AG04450 (cell line): ENCODE data around the gene BCL2L12. TPM values are rescaled to one million over a fixed set of nuclear protein-coding genes. Genes with fewer than 3 reads are reported as not detected.

ENCODE experiments used
- CTCF ChIA-PET: fragments of 300-600, 350-600 bp; formaldehyde crosslinking; extraction: SDS; loops from one replicate; lab custom pipeline; 2022; ENCODE audit warnings: antibody characterized with exemption, inconsistent platforms; lab: Charles Lee
- POLR2A ChIA-PET: fragments of 350-600 bp; formaldehyde crosslinking; extraction: SDS; loops from one replicate; lab custom pipeline; 2021; ENCODE audit warnings: antibody characterized with exemption, inconsistent platforms; lab: Yijun Ruan, JAX
- DNase-seq: peaks from one replicate; pipeline ENCODE4 v3.0.0-alpha.2; 2011; ENCODE audit warnings: low read depth, low spot score
- H3K27ac ChIP-seq: one replicate; pipeline ENCODE4 v1.5.1; 2012; ENCODE audit warnings: low read depth, low read length, control low read depth
- H3K27me3 ChIP-seq: one replicate; pipeline ENCODE4 v1.6.0; 2012; ENCODE audit warnings: low read length; ENCODE audit not compliant: control insufficient read depth, insufficient read depth
- H3K4me3 ChIP-seq: 2 replicates; pipeline ENCODE4 v1.5.1; 2011; ENCODE audit warnings: mild to moderate bottlenecking, low read depth, low read length, control low read depth
- H3K9me3 ChIP-seq: 2 replicates; pipeline ENCODE4 v1.5.1; 2012; ENCODE audit warnings: low read length; ENCODE audit not compliant: control insufficient read depth, insufficient read depth
- polyA plus RNA-seq: library from polyadenylated mRNA; depleted of rRNA; stranded (reverse); fragments of >200 nt; gene quantifications from 2 replicates; pipeline ENCODE4 v1.2.3, GENCODE V29; 2011
- TF ChIP-seq, protein P1 (sequence below): IDR thresholded peaks from 2 replicates; pipeline ENCODE4 v1.5.1; 2011; ENCODE audit warnings: low read depth, low read length, control low read depth, inconsistent platforms

The BCL2L12 gene
- polyA plus RNA-seq, 1 experiment = 8.8 TPM

DNA sequence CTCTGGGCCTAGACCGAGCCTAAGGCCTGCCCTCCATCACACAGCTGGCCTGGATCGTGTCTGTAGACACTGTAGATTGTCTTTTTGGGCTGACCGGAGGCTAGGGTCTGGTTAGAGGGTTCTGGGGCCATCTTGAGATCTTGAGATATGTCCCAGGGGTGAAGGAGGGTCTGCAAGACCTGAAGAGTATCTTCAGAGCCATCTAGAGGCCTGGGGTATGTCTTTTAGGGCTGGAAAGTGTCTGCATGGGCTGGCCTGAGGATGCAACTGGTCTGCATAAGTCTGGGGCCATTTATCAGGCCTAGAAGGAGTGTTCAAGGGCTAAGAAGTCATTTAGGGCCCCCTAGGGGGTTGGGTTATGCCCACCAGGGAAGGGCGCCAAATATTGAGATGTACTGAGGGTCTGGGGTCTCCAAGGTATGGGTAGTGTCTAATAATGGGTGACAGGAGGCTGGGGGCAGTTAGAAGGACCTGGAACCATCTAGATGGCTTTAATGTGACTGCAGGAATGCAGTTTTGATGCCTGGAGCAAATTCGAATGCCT, 23.2 kb upstream of the BCL2L12 start:
- DNase-seq = no peak
- Histone ChIP-seq H3K4me3 (peak overlapping the region; percentile 99), H3K27me3 (no peaks in the 10 kb centered on the region), H3K9me3 (no peaks in the 10 kb centered on the region), H3K27ac (peak overlapping the region; percentile 85)
- CTCF ChIA-PET = interaction anchor here (1.0 to 1.4 kb wide), 2 partner anchors 30 to 72 kb away, joined by 4 to 5 read pairs; no protein-coding TSS in a partner anchor
- POLR2A ChIA-PET = interaction anchor here (0.9 to 3.8 kb wide), 7 partner anchors 11 to 62 kb away, joined by 4 to 18 read pairs (median 6); partner anchors contain the start of genes NOSIP, PRMT1 and PRR12
- TF ChIP-seq, protein P1, sequence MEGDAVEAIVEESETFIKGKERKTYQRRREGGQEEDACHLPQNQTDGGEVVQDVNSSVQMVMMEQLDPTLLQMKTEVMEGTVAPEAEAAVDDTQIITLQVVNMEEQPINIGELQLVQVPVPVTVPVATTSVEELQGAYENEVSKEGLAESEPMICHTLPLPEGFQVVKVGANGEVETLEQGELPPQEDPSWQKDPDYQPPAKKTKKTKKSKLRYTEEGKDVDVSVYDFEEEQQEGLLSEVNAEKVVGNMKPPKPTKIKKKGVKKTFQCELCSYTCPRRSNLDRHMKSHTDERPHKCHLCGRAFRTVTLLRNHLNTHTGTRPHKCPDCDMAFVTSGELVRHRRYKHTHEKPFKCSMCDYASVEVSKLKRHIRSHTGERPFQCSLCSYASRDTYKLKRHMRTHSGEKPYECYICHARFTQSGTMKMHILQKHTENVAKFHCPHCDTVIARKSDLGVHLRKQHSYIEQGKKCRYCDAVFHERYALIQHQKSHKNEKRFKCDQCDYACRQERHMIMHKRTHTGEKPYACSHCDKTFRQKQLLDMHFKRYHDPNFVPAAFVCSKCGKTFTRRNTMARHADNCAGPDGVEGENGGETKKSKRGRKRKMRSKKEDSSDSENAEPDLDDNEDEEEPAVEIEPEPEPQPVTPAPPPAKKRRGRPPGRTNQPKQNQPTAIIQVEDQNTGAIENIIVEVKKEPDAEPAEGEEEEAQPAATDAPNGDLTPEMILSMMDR = no peak

DNA sequence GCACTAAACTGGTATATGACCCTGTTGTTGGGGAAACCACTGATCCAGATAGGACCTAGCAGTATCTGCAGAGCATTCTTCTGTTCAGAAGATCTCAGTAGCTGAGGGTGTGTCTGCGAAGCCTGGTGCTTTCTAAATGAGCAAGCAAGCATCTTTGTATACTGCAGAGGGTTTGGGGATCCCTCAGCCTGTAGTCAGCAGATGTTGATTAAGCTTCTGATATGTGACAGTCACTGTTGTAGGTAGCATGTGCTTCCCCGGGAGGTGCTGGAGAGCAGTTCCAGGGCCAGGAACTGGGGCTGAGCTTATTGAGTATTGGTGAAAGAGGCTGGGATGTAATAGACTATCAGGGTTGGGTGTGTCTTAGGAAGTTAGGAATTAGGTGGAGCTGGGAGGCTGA, 22.3 kb upstream of the BCL2L12 start:
- Histone ChIP-seq H3K27ac (no peak overlapping the region), H3K9me3 (no peaks in the 10 kb centered on the region), H3K27me3 (no peaks in the 10 kb centered on the region), H3K4me3 (peak overlapping the region; percentile 99)
- TF ChIP-seq, protein P1 = no peak
- CTCF ChIA-PET = interaction anchor here (0.9 to 1.4 kb wide), 2 partner anchors 29 to 37 kb away, joined by 3 to 5 read pairs; no protein-coding TSS in a partner anchor
- DNase-seq = no peak
- POLR2A ChIA-PET = interaction anchor here (3.8 kb wide), 1 partner anchor 33 kb away, joined by 18 read pairs; the partner anchor contains the start of gene PRMT1

DNA sequence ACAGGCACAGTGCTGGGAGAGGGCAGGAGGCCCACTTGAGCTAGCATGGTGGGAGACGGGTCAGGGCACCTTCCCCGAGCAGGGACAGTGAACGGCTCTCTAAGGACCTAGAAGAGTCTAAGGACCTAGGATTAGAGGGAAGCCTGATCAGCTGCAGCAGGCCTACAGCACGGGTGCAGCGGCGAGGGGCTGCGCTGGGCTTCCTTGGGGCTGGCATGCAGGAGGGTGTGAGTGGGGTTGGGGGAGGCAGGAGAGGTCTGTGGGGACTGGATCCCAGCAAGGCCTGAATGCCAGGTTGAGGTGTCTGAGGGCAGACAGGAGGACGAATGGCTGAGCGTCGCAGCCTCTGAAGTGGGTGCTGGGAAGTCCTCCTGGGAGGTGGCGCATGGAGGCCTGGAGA, 20.1 kb upstream of the BCL2L12 start:
- CTCF ChIA-PET = no interaction called here
- H3K9me3 ChIP-seq = no peaks in the 10 kb centered on the region
- no peak for DNase-seq

DNA sequence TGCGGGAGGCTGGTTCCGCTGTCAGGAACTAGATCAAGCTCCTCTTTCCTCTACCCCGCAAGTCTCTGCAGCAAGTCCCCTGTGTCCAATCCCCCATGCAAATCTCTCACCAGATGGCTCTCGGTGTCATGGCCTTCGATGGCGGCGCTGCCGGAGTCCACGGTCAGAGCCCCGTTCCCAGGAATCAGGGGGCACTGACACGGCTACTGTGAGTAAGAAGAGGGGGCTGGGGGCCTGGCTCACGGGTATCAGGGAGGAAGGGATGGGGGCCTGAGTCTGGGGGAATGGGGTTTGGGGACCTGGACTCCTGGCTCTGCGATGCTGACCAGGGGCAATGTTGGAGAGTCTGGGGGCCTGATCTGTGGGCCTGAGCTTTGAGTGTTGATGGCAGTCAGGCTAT, 19.7 kb upstream of the BCL2L12 start:
- no peaks in the 10 kb centered on the region; the same call in 1 of the 2 replicates for H3K9me3 ChIP-seq
- no peak overlapping the region for H3K4me3 ChIP-seq
- POLR2A ChIA-PET = no interaction called here
- CTCF ChIA-PET = no interaction called here
- H3K27me3 ChIP-seq = no peaks in the 10 kb centered on the region
- DNase-seq = no peak
- H3K27ac ChIP-seq = no peak overlapping the region
- TF ChIP-seq, protein P1 = no peak

More for the DNA sequence above, 20.1 kb upstream of the BCL2L12 start:
- H3K27me3 ChIP-seq = no peaks in the 10 kb centered on the region
- no peak overlapping the region for H3K27ac ChIP-seq
- TF ChIP-seq, protein P1 = no peak
- POLR2A ChIA-PET = no interaction called here
- no peak overlapping the region for H3K4me3 ChIP-seq

DNA sequence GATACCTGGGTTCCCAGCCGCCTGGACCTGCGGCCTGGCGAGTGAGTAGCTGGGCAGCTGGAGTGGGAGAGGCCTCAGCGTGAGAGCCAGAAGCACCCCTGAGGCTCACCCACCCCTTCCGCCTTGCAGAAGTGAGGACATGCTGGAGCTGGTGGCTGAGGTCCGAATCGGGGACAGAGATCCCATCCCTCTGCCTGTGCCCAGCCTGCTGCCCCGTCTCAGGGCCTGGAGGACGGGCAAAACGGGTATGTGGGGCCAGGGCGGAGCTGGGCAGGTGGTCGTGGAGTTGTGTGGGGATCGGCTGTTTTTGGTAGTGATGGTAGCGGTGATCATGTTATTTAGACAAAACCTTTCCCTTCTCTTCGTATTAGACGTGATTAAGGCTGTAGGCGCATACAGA, 19.1 kb upstream of the BCL2L12 start:
- CTCF ChIA-PET = no interaction called here

More for the DNA sequence above, 19.1 kb upstream of the BCL2L12 start:
- POLR2A ChIA-PET = no interaction called here
- Histone ChIP-seq H3K4me3 (no peak overlapping the region), H3K9me3 (no peaks in the 10 kb centered on the region; the same call in 1 of the 2 replicates), H3K27ac (no peak overlapping the region), H3K27me3 (no peaks in the 10 kb centered on the region)
- TF ChIP-seq, protein P1 = no peak
- no peak for DNase-seq
